Kidney glomerular epithelial cell (primary cell): ENCODE results near the gene ZNF709.
"Not testable (repeated sequence)": the region's sequence is repeated elsewhere in the genome, so short reads cannot be mapped to it uniquely, and the experiment has no call there.

Source experiments
- DNase-seq: peaks from one replicate; lab custom pipeline; 2025; lab: John Stamatoyannopoulos, UW

Gene ZNF709

DNA sequence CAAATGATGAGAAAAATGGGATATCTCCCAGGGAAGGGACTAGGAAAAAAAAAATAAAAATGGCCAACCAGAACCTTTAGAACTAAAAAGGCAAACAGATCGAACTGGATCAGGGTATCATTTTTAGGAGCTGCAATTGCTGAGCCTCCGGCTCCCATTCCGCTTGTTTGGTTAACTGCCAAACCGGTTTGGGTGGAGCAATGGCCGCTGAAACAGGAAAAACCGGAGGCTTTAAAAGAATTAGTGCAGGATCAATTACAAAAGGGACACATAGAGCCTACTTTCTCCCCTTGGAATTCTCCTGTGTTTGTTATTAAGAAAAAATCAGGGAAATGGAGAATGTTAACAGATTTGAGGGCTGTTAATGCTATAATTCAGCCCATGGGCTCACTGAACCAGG lies 31.1 kb downstream of the ZNF709 start:
- DNase-seq, result no peak

DNA sequence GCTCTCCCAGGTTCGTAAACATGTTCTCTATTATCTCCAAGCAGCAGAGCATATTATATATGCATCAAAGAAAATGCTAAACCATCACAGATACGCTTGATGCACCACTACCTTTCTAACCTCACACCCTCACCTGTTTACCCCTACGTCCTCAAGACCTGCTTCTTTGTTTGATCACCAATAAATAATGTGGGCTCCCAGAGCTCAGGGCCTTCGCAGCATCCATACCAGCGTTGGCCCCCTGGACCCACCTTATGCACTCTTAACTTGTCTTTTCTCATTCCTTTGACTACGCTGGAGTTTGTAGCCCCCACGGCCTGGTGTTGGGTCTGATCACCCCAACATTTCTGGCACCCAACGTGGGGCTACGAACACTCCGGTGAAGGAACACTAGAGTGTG lies 33.8 kb downstream of the ZNF709 start:
- no peak for DNase-seq

DNA sequence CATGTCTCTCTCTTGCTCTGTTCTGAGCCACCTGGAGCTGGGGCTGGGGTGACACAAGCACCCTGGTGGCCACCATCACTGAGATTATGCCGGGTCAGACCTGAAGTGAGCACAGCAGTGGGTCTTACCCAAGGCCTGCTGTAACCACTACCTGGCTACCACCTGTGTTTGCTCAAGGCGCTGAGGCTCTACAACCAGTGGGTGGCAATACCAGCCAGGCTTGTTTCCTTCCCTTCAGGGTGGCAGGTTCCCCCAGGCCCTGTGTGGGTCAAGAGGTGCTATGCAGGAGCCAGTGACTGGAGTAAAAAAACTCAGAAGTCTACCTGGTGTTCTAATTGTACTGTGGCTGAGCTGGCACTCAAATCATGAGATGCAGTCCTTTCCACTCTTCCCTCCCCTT lies 35.8 kb downstream of the ZNF709 start:
- DNase-seq, result no peak

DNA sequence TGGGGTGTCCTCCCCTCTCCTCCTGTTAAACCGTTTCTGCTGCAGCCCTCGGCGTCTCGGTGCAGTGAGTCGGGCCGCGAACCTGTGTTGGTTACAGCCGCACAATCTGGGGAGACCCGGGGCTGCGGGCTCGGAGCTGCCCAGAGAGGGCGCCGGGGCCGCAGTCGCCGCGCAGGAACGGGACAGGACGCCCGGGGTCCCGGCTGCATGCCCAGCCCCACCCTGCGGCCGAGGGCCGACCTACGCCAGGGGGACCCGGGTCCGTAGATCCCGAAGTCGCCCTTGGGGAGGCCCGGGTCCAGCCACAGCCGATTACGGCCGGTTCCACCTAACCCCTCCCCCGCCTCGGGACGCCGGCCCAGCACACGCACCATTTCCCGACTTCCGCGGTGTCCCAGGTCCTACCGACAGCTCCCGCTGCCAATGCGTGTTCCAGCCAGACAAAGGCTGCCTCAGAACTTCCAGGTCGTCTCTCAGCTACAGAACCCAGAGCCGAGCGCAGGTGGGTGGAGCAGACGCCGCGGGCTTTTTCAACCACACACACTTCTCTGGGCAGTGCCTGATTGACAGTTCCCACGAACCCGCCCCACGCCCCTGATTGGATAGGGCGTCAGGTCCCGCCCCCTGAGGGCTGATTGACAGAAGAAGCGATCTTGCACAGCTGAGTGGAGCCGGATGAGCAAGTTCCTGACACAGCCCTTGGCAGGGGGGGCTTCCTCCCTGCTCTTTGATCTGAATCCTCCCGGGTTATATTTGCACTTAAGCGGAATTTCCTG lies 43.9 kb downstream of the ZNF709 start, which contains the start of gene ZNF443:
ZNF443 (minus strand) TSS at position 481 of the 776 bp plus-strand sequence; CDS start at position 374, 107 bp downstream.
- peak; percentile 97 for DNase-seq

DNA sequence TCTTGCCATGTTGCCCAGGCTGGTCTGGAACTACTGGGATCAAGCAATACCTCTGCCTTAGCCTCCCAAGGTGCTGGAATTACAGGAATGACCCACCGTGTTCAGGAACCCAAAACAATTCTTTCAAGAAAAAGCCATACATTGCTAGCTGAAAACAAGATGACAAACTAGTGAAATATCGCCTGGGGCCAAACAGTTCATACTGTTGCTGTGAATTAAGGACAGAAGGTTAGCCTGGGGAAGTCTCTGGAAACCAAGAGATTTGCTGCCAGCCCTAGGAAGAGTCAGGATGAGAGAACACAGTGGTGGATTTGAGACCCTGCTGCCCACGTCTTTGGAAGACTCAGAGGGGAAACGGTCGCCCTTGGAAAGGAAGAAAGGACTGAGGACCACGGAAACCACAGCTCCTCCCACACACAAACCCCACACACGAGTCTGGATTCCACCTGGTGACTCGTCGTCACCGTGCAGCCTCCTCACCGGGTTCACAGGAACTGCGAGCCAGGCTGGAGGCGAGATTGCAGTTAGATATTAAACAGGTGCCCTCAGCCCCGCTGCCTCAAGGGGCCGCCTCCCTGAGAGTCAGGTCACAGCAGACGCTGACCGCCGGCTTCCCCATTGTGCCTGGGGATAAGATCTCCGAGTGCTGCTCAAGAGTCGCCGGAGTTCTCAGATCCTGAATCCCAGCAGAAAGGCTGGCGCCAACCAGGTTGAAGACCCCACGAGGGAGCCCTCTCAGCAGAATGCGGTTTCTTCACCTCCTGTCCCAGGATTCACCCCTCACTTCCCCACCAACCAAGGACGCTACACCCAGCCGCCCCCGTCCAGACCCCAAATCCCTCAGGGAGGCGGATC lies 44.7 kb downstream of the ZNF709 start:
- peak; percentile 50 for DNase-seq

DNA sequence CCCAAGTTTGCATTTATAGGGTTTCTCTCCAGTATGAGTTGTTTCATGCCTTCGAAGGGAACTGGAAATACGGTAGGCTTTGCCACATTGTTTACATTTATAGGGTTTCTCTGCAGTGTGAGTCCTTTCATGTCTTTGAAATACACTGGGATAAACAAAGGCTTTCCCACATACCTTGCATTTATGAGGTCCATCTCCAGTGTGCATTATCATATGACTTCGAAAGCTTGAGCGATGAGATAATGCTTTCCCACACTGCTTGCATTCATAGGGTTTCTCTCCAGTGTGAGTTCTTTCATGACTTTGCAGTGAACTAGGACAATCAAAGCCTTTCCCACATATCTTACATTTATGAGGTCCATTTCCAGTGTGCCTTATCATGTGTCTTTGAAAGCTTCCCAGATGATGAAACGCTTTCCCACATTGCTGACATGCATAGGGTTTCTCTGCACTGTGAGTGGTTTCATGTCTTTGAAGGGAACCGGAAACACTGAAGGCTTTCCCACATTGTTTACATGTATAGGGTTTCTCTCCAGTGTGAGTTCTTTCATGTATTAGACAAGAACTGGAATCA lies 53.8 kb downstream of the ZNF709 start:
- not testable (repeated sequence) for DNase-seq

DNA sequence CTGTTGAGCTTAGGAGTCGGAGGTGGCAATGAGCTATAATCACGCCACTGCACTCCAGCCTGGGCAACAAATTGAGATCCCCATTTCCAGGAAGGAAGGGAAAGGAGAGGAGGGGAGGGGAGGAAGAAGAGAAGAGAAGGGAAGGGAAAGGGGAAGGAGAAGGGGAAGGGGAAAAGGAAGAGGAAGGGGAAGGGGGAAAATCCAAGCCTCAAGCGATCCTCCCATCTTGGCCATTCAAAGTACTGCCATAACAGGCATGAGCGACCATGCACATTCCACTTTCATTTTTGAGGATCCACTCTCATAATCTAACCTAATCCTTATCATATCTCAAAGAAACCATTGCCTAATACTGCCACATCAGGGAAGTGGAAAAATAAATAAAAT lies 58.7 kb downstream of the ZNF709 start:
- no peak for DNase-seq

DNA sequence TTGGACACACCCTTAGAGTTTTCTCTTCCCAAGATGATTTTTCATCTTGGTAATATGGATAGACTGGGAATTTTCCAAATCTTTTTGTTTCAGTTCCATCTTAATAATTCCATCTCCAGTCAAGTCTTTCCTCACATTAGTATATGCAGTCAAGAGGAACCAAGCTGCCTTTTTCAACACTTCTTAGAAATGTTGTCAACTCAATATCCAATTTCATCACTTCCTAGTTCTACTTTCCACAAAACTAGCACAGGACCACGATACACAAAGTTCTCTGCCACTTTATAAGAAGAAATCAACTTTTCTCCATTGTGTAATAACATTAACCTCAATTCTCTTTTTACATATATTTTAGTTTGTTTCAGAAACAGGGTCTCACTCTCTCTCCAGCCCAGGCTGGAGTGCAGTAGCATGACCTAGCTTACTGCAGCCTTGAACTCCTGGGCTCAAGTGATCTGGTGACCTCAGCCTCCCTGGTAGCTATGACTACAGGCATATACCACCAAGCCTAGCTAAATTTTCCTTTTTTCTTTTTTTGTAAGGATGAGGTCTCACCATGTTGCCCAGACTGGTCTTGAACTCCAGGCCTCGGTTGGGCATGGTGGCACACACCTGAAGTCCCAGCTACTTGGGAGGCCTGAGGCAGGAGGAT lies 59.3 kb downstream of the ZNF709 start:
- no peak for DNase-seq

DNA sequence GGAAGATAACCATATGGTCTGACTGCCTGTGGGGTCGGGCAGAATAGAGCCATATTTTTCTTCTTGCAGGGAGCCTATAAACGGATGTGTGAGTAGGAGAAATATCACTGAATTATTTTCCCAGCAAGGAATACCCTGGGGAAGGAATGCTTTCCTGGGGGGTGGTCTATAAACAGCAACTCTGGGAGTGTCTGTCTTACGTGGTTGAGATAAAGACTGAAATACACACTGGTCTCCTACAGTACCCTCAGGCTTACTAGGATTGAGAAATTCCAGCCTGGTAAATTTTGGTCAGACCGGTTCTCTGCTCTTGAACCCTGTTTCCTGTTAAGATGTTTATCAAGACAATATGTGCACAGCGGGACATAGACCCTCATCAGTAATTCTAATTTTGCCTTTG lies 67.3 kb downstream of the ZNF709 start:
- not testable (repeated sequence) for DNase-seq

DNA sequence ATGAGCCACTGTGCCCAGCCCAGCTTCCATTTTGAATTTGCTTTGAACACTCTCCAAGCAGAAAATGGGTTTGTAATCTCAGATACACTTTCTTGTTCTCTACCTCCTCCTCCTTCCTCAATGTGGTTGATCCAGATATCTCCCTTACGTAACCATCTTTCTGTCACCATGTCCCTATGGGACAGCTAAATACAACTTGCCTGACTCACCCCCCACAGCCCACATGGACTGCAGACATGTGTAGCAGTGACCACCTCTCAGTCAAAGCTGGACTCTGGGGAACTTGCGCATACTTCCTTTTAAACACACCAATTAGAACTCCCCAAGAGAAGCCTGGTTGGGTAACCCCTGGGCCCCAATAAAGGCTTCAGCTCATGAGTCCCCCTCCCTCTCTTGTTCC lies 72.7 kb downstream of the ZNF709 start:
- DNase-seq, result no peak
